K562 (cell line): ENCODE measurements around the gene SPINT2. TPM values are rescaled to one million over a fixed set of nuclear protein-coding genes. Genes with fewer than 3 reads are reported as not detected.
A peak's percentile ranks its signal among the peaks of the same experiment; 100 is the strongest.

Experiments used
- ATAC-seq: fragments of 200-7000 bp; cut with Tn5 transposase; 3 replicates; pipeline ENCODE4 v1.9.1; 2020; ENCODE audit warnings: moderate library complexity
- BruUV-seq: library from RNA; stranded (reverse); fragments of 400-500 nt; replicated peaks from 2 replicates; lab custom pipeline; 2021; lab: Mats Ljungman, UMichigan
- CTCF ChIA-PET: fragments of 300-600 bp; formaldehyde crosslinking; extraction: SDS; loops from one replicate; lab custom pipeline; 2021; ENCODE audit warnings: low intra/inter-chr PET ratio; lab: Yijun Ruan, JAX
- POLR2A ChIA-PET: fragments of 300-600, 350-650 bp; sonication (Branson Sonifier 250); formaldehyde crosslinking; extraction: SDS; loops from one replicate; lab custom pipeline; 2021; ENCODE audit warnings: antibody characterized with exemption, inconsistent platforms; lab: Yijun Ruan, JAX
- DNase-seq, 4 experiments: peaks; one replicate each; pipeline versions ENCODE4 v3.0.0 to v3.0.0-alpha.2; 2011 to 2018; ENCODE audit warnings: low spot score in 3 of 4, mixed read lengths in 3 of 4; ENCODE audit errors: extremely low read depth in 1 of 4
- FAIRE-seq: peaks from 2 replicates; lab custom pipeline; 2011; peaks lifted over from hg19 to GRCh38; lab: Jason Lieb, UNC
- H2AFZ ChIP-seq: 2 replicates; pipeline ENCODE4 v1.6.0; 2011; ENCODE audit warnings: low read depth, low read length, control low read depth, inconsistent platforms
- H3K27ac ChIP-seq: fragments of 200-600 bp; 3 replicates; pipeline ENCODE4 v1.8.0; 2011; ENCODE audit warnings: low read depth, mild to moderate bottlenecking, control low read depth, inconsistent platforms, low read length, moderate library complexity, mixed read lengths; ENCODE audit errors: extremely low read depth
- H3K27me3 ChIP-seq, 2 experiments: fragments of 300-600 bp in 1 of 2; 2 replicates in 1 of 2; 3 replicates in 1 of 2; pipeline versions ENCODE4 v1.6.0 to v1.8.0; 2011; ENCODE audit warnings: inconsistent platforms in 2 of 2, low read length in 2 of 2, mild to moderate bottlenecking in 1 of 2, mixed read lengths in 1 of 2, moderate library complexity in 1 of 2; ENCODE audit not compliant: control insufficient read depth in 2 of 2, insufficient read depth in 2 of 2
- H3K36me3 ChIP-seq: fragments of 300-600 bp; 3 replicates; pipeline ENCODE4 v1.8.0; 2011; ENCODE audit warnings: mild to moderate bottlenecking, low read length, inconsistent platforms; ENCODE audit not compliant: control insufficient read depth, insufficient read depth
- H3K4me1 ChIP-seq, 2 experiments: fragments of 200-600 bp in 1 of 2; replicated peaks in 1 of 2; 2 replicates in 1 of 2; 3 replicates in 1 of 2; pipeline versions ENCODE4 v1.5.1 to v1.8.0; 2011; ENCODE audit warnings: inconsistent platforms in 2 of 2, low read length in 2 of 2, mild to moderate bottlenecking in 1 of 2, mixed read lengths in 1 of 2, moderate library complexity in 1 of 2; ENCODE audit not compliant: control insufficient read depth in 2 of 2, insufficient read depth in 2 of 2
- H3K4me2 ChIP-seq: 2 replicates; pipeline ENCODE4 v1.6.1; 2011; ENCODE audit warnings: low read length, control low read depth, inconsistent platforms, mixed read lengths; ENCODE audit not compliant: insufficient read depth
- H3K4me3 ChIP-seq: fragments of 200-600 bp; sonication (generic), shearing (Covaris generic); 2 replicates; pipeline ENCODE4 v1.5.1; 2016; ENCODE audit warnings: control low read depth, inconsistent platforms
- H3K79me2 ChIP-seq: fragments of 200-600 bp; 3 replicates; pipeline ENCODE4 v1.8.0; 2011; ENCODE audit warnings: low read length, inconsistent platforms; ENCODE audit not compliant: control insufficient read depth, insufficient read depth
- H3K9ac ChIP-seq, 2 experiments: 2 replicates each; pipeline versions ENCODE4 v1.6.0 to v1.6.1; 2011; ENCODE audit warnings: low read depth in 2 of 2, low read length in 2 of 2, control low read depth in 1 of 2, inconsistent platforms in 1 of 2, mild to moderate bottlenecking in 1 of 2, mixed read lengths in 1 of 2; ENCODE audit not compliant: insufficient read depth in 1 of 2
- H3K9me1 ChIP-seq: one replicate; pipeline ENCODE4 v1.6.0; 2011; ENCODE audit warnings: inconsistent platforms, mild to moderate bottlenecking, low read length, moderate library complexity; ENCODE audit not compliant: control insufficient read depth, insufficient read depth
- H3K9me3 ChIP-seq: replicated peaks from 2 replicates; pipeline ENCODE4 v1.5.1; 2011; ENCODE audit warnings: low read depth, low read length, inconsistent platforms; ENCODE audit not compliant: control insufficient read depth, insufficient read depth
- H4K20me1 ChIP-seq: replicated peaks from 2 replicates; pipeline ENCODE4 v1.6.1; 2011; ENCODE audit warnings: low read length, inconsistent platforms, mixed read lengths; ENCODE audit not compliant: control insufficient read depth, insufficient read depth
- ATF6 ChIP-seq: sonication (generic); formaldehyde crosslinking; IDR thresholded peaks from 2 replicates; pipeline ENCODE4 v1.4.0; 2020; ENCODE audit warnings: mild to moderate bottlenecking, missing genetic modification reagents
- CCNT2 ChIP-seq: IDR thresholded peaks from 2 replicates; pipeline ENCODE4 v1.6.1; 2011; ENCODE audit warnings: borderline replicate concordance, low read depth, mild to moderate bottlenecking, moderate library complexity, mixed read lengths, low read length; ENCODE audit not compliant: insufficient read length; ENCODE audit errors: extremely low read depth
- PTBP1 ChIP-seq: fragments of 200-400 bp; formaldehyde crosslinking; IDR thresholded peaks from 2 replicates; pipeline ENCODE4 v1.6.1; 2017; ENCODE audit warnings: low read depth, low read length
- PTRF ChIP-seq: fragments of 450-650 bp; IDR thresholded peaks from 2 replicates; pipeline ENCODE4 v1.6.1; 2016; ENCODE audit warnings: mild to moderate bottlenecking, missing genetic modification characterization, missing compliant biosample characterization
- RBM25 ChIP-seq: fragments of 200-400 bp; formaldehyde crosslinking; IDR thresholded peaks from 2 replicates; pipeline ENCODE4 v1.6.1; 2018; ENCODE audit warnings: low read length, low read depth, moderate library complexity; ENCODE audit not compliant: severe bottlenecking
- RREB1 ChIP-seq: fragments of 250-450 bp; sonication (Bioruptor Pico); IDR thresholded peaks from 2 replicates; pipeline ENCODE4 v1.4.0; 2020
- STAT5B ChIP-seq: fragments of 250-450 bp; sonication (Bioruptor Pico); IDR thresholded peaks from 2 replicates; pipeline ENCODE4 v1.8.0; 2021; ENCODE audit warnings: mild to moderate bottlenecking, inconsistent platforms
- ZNF143 ChIP-seq: sonication (generic); formaldehyde crosslinking; IDR thresholded peaks from 2 replicates; pipeline ENCODE4 v1.9.0; 2022; ENCODE audit warnings: mild to moderate bottlenecking, missing genetic modification reagents
- WGBS: fragments of 100-300 bp; shearing (Covaris generic); methylation state at CpG from one replicate; pipeline ENCODE4 v1.1.6; 2016; ENCODE audit warnings: low coverage, mixed read lengths; ENCODE audit not compliant: insufficient coverage; ENCODE audit errors: missing lambda C conversion rate; 5-methylcytosine and 5-hydroxymethylcytosine counted together
- in situ Hi-C: fragments of 300-500 bp; cut with MboI; formaldehyde crosslinking; loops from 4 replicates; pipeline ENCODE4 v1.15.0; 2018; ENCODE audit warnings: inconsistent platforms, mixed read lengths
- intact Hi-C: fragments of 100-400 bp; cut with micrococcal nuclease; formaldehyde crosslinking; loops from 2 replicates; pipeline ENCODE4 v1.14.2; 2022
- polyA plus RNA-seq, 8 experiments: library from polyadenylated mRNA; depleted of rRNA in 4 of 8; stranded (reverse) in 5 of 8; unstranded in 3 of 8; fragments of >200 nt; fragmentation: Nextera tagmentation in 2 of 8; fragmentation: Illumina TruSeq in 1 of 8; extraction: Ambion mirVana in 2 of 8; extraction: Trizol in 1 of 8; gene quantifications; 2 replicates each; pipeline versions ENCODE4 v1.2.1 to v1.2.3, GENCODE V29; 2011 to 2014; ENCODE audit warnings: inconsistent platforms in 1 of 8, missing spikeins in 1 of 8
- total RNA-seq, 7 experiments: library from RNA; depleted of rRNA in 6 of 7; stranded (reverse); fragments of >200 nt in 6 of 7; fragmentation: Illumina TruSeq in 2 of 7; extraction: Trizol in 2 of 7; gene quantifications; 2 replicates each; pipeline versions ENCODE4 v1.2.1 to v1.2.3, GENCODE V29; 2011 to 2021; ENCODE audit warnings: low replicate concordance in 1 of 7

Gene SPINT2
- total and polyA plus RNA-seq, 9 of the 15 experiments (the other 6 are each of a cell fraction or from before 2014, with no cell fraction given), result 0.65 to 4.5 (median 3.4) TPM

- TF ChIP-seq ATF6 (CRISPR knock-in tag), result 0 out of 2 replicates have a peak, but pooled peaks have one; percentile 52
- TF ChIP-seq PTRF (tag), result no peak
These were observed 35.6 kb upstream of the SPINT2 start (continued) for GRCh38 chr19:38228491-38229439.

- Histone ChIP-seq H3K9me3 (no peaks in the 10 kb centered on the region), H2AFZ (no peak overlapping the region), H3K4me3 (no peak overlapping the region; the same call in 1 of the 2 replicates), H3K27me3 (peaks cover 2 to 6% of the 10 kb centered on the region in 2 experiments; a peak in 2 of 5 replicates), H3K4me2 (no peak overlapping the region), H3K79me2 (no peaks in the 10 kb centered on the region), H3K9me1 (no peaks in the 10 kb centered on the region), H4K20me1 (no peaks in the 10 kb centered on the region), H3K36me3 (no peaks in the 10 kb centered on the region), H3K4me1 (peaks cover 4 to 37% of the 10 kb centered on the region in 2 experiments; a peak in 4 of 5 replicates), H3K27ac (no peak overlapping the region), H3K9ac (no peak overlapping the region)
- POLR2A ChIA-PET, result no interaction called here
- CTCF ChIA-PET, result no interaction called here
- no TSS peak for BruUV-seq
- FAIRE-seq, result peak; percentile 62
- 0% methylated on average over 8 of the region's 54 CpGs for WGBS
- in situ Hi-C loops (loop anchor here (5.0 to 10.0 kb wide), 3 partner anchors 305 to 385 kb away; partner anchors contain the start of genes EIF3K and MAP4K1), intact Hi-C loops (loop anchor here (2.0 to 5.0 kb wide), 2 partner anchors 87 to 327 kb away; no protein-coding TSS in a partner anchor)
- DNase-seq, result peak; percentile 94 to 99 (median 98)
- ATAC-seq, result peak; percentile 97
- no peak for TF ChIP-seq STAT5B (CRISPR knock-in tag)
- peak; percentile 81 for TF ChIP-seq ZNF143 (CRISPR knock-in tag)
- TF ChIP-seq RREB1, result peak; percentile 99
- peak; percentile 83 for TF ChIP-seq RBM25
- TF ChIP-seq CCNT2, result peak; percentile 53
- TF ChIP-seq PTBP1, result no peak
These were observed 34.7 kb upstream of the SPINT2 start for GRCh38 chr19:38229585-38230073.
